ENCODE measurements around the gene FAM221A.
"Not testable (repeated sequence)": the region's sequence is repeated elsewhere in the genome, so short reads cannot be mapped to it uniquely, and the experiment has no call there.

FAM221A gene

DNA sequence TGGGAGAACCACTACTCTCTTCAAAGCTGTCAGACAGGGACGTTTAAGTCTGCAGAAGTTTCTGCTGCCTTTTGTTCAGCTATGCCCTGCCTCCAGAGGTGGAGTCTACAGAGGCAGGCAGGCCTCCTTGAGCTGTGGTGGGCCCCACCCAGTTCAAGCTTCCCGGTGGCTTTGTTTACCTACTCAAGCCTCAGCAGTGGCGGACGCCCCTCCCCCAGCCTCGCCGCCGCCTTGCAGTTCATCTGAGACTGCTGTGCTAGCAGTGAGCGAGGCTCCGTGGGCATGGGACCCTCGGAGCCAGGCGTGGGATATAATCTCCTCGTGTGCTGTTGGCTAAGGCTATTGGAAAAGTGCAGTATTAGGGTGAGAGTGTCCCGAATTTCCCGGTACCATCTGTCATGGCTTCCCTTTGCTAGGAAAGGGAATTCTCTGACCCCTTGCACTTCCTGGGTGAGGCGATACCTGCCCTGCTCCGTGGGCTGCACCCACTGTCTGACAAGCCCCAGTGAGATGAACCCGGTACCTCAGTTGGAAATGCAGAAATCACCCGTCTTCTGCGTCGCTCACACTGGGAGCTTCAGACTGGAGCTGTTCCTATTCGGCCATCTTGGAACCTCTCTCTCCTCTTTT lies 42.7 kb downstream of the FAM221A start:
- H3K27ac ChIP-seq (ENCODE audit: low read depth, low read length, severe bottlenecking); H3K36me3 ChIP-seq (ENCODE audit: control insufficient read depth, insufficient read depth, low read length); H3K9me3 ChIP-seq (ENCODE audit: control insufficient read depth, low read length); H3K4me1 ChIP-seq (ENCODE audit: control insufficient read depth, insufficient read depth, low read length, poor library complexity, severe bottlenecking); H3K4me3 ChIP-seq (ENCODE audit: extremely low read depth, insufficient read depth, low read length, poor library complexity, severe bottlenecking): not testable (repeated sequence)
- WGBS, 2 experiments (ENCODE audit: insufficient coverage in 2 of 2): 78 to 85% methylated on average over 13 to 16 of the region's 21 CpGs

DNA sequence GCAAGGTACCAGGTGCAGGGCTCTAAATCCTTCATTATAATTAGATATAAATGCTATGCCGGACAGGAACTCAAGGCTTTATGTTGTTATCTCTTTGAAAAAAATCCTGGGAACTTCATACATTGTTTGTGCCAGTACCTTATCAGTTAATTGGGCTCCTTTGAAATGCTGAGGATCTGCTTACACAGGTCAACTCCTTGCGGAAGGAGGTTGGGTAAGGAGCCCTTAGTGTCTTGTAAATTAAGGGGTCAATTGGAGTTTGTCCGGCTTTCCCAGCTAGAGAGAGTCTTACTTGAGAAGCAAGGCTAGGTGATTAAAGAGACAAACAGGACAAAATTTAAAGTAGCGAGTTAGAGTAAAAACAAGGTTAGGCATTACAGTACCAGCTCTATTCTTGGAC lies 44.1 kb downstream of the FAM221A start:
- not testable (repeated sequence) for H3K4me3 ChIP-seq (ENCODE audit: extremely low read depth, insufficient read depth, low read length, poor library complexity, severe bottlenecking); H3K36me3 ChIP-seq (ENCODE audit: control insufficient read depth, insufficient read depth, low read length); H3K9me3 ChIP-seq (ENCODE audit: control insufficient read depth, low read length); H3K4me1 ChIP-seq (ENCODE audit: control insufficient read depth, insufficient read depth, low read length, poor library complexity, severe bottlenecking); H3K27ac ChIP-seq (ENCODE audit: low read depth, low read length, severe bottlenecking)
- 25 to 38% methylated on average over 3 of the region's 4 CpGs for WGBS, 2 experiments (ENCODE audit: insufficient coverage in 2 of 2)

DNA sequence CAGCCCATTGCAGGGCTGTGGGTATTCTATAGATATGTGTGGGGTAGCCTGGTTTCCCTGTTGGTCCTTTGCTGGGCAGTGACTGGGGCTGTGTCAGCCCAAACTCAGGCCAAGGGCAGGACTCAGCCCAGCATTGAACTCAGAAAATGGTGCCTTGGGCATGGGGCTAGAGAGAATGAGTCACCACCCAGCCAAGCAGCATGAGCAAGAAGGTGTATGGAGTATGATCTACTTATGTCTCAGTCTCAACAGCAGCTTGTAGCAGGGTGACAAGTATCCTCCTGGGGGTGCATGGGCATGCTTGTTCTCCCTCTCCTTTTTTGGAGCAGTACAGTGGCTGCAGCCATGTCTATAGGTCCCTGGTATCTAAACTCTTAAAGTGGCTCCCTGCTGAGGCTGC lies 62.1 kb downstream of the FAM221A start:
- no peak overlapping the region for H3K4me3 ChIP-seq (ENCODE audit: extremely low read depth, insufficient read depth, low read length, poor library complexity, severe bottlenecking)
- peaks cover 22% of the 10 kb centered on the region for H3K9me3 ChIP-seq (ENCODE audit: control insufficient read depth, low read length)
- no peak overlapping the region for H3K27ac ChIP-seq (ENCODE audit: low read depth, low read length, severe bottlenecking)
- H3K36me3 ChIP-seq (ENCODE audit: control insufficient read depth, insufficient read depth, low read length): no peaks in the 10 kb centered on the region
- H3K4me1 ChIP-seq (ENCODE audit: control insufficient read depth, insufficient read depth, low read length, poor library complexity, severe bottlenecking): no peaks in the 10 kb centered on the region

DNA sequence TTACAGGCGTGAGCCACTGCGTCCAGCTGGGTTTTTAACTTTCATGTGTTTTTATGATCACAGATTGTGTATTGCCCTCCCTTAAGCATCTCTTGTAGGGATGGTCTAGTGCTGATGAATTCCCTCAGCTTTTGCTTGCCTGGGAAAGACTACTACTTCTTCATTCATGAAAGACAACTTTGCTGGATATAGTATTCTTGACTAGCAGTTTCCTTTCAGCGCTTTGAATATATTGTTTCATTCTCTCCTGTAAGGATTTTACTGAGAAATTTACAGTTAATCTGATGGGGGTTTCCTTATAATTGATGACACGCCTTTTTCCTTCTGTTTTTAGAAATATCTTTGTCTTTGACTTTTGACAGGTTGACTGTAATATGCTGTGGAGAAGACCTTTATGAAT lies 63.2 kb downstream of the FAM221A start:
- no peak overlapping the region for H3K27ac ChIP-seq (ENCODE audit: low read depth, low read length, severe bottlenecking)
- 95 to 100% methylated on average over 2 to 3 of the region's 4 CpGs for WGBS, 2 experiments (ENCODE audit: insufficient coverage in 2 of 2)
- no peak overlapping the region for H3K4me3 ChIP-seq (ENCODE audit: extremely low read depth, insufficient read depth, low read length, poor library complexity, severe bottlenecking)
- H3K4me1 ChIP-seq (ENCODE audit: control insufficient read depth, insufficient read depth, low read length, poor library complexity, severe bottlenecking): no peaks in the 10 kb centered on the region
- H3K9me3 ChIP-seq (ENCODE audit: control insufficient read depth, low read length): peaks cover 22% of the 10 kb centered on the region
- no peaks in the 10 kb centered on the region for H3K36me3 ChIP-seq (ENCODE audit: control insufficient read depth, insufficient read depth, low read length)

DNA sequence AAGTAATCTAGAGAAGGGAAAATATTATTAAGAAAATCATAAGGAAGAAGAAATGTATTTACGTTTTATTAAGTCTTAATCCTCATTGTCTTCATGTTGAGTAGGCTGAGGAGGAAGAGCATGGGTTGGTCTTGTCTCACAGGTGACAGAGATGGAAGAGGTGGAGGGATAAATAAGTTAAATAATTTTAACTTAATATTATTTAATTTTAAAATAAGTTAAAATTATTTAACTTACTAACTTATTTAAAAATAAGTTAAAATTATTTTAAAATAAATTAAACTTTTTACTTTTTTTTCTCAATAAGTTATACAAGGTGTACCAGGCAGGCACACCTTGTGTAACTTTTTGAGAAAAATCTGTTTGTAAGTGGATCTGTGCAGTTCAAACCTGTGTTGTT lies 66.6 kb downstream of the FAM221A start:
- H3K36me3 ChIP-seq (ENCODE audit: control insufficient read depth, insufficient read depth, low read length): no peaks in the 10 kb centered on the region
- peaks cover 22% of the 10 kb centered on the region for H3K9me3 ChIP-seq (ENCODE audit: control insufficient read depth, low read length)
- H3K4me1 ChIP-seq (ENCODE audit: control insufficient read depth, insufficient read depth, low read length, poor library complexity, severe bottlenecking): no peaks in the 10 kb centered on the region
- H3K27ac ChIP-seq (ENCODE audit: low read depth, low read length, severe bottlenecking): no peak overlapping the region
- no peak overlapping the region for H3K4me3 ChIP-seq (ENCODE audit: extremely low read depth, insufficient read depth, low read length, poor library complexity, severe bottlenecking)
- 80% methylated on average over 1 of the region's 1 CpG; no CpG with 5 or more reads in 1 of the 2 experiments for WGBS, 2 experiments (ENCODE audit: insufficient coverage in 2 of 2)

DNA sequence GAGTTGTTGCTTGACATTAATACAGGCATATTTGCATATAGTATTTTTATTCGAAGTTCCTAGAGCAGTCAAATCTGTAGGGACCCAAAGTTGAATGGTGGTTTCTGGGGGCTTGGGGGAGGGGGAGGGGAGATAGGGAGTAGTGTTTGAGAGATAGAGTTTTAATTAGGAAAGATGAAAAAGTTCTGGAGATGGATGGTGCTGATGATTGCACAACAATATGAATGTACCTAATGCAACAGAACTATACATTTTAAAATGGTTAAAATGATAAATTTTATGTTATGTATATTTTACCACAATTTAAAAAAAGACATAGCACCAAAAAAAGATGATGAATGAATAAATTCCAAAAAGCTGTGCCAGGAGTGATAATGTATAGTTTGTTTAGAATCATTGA lies 71.9 kb downstream of the FAM221A start:
- 100% methylated on average over 1 of the region's 1 CpG; no CpG with 5 or more reads in 1 of the 2 experiments for WGBS, 2 experiments (ENCODE audit: insufficient coverage in 2 of 2)
- Histone ChIP-seq H3K4me1 (ENCODE audit: control insufficient read depth, insufficient read depth, low read length, poor library complexity, severe bottlenecking) (no peaks in the 10 kb centered on the region), H3K9me3 (ENCODE audit: control insufficient read depth, low read length) (no peaks in the 10 kb centered on the region), H3K36me3 (ENCODE audit: control insufficient read depth, insufficient read depth, low read length) (no peaks in the 10 kb centered on the region), H3K4me3 (ENCODE audit: extremely low read depth, insufficient read depth, low read length, poor library complexity, severe bottlenecking) (no peak overlapping the region), H3K27ac (ENCODE audit: low read depth, low read length, severe bottlenecking) (no peak overlapping the region)

Data from mesodermal cell (in vitro differentiated cells).